T-helper 2 cell treated with Interferon-gamma antibody and Interleukin-4, amounts not matched to agents 100 ng/mL and 5 ng/mL, for 36 hours (primary cell): ENCODE data around the gene CCDC90B. TPM values are rescaled to one million over a fixed set of nuclear protein-coding genes. Genes with fewer than 3 reads are reported as not detected.
"Not testable (repeated sequence)": the region's sequence is repeated elsewhere in the genome, so short reads cannot be mapped to it uniquely, and the experiment has no call there.

Experiments
- intact Hi-C: fragments of 100-400 bp; cut with micrococcal nuclease; formaldehyde crosslinking; loops from one replicate; pipeline ENCODE4 v1.15.1; 2023
- total RNA-seq: library from RNA; stranded (reverse); gene quantifications from 2 replicates; pipeline ENCODE4 v1.2.3, GENCODE V29; 2022

Gene CCDC90B, protein sequence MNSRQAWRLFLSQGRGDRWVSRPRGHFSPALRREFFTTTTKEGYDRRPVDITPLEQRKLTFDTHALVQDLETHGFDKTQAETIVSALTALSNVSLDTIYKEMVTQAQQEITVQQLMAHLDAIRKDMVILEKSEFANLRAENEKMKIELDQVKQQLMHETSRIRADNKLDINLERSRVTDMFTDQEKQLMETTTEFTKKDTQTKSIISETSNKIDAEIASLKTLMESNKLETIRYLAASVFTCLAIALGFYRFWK
- total RNA-seq: 25.6 and 26.8 TPM in 2 replicates

DNA sequence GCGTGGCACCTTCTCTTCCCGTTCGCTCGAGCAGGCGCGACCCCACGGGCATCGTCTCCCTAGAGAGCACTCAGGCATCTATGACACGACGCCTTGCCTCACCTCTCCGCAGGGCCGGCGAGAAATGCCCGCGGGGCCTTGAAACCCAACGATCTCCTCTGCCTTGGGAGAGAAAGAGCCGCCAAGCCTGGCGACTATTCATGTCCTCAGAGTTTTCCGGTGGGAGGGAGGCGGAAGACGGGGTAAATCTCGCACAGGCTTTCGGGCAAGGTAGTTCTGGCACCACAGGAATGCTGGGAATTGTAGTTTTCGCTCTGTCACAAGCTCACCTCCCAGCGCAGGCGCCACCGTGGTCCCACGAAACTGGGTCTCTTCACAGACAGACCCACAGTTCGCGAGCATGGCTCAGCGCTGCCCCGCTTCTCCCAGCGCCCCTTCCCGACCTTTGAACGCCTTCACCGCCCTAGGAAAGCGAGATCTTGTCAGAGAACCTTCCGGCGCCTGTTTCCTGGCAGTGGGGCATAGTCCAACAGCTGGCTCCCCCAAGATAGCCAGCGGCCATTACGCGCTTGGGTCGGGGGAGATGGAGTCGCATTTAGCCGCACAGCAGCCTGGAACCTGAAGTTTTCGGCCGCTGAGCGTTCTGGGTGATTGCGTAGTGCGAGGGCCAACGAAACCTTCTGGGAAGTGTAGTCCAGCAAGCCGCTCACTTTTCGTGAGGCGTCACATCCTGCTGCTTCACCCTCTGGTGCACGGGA lies at the start of gene CCDC90B:
CCDC90B (minus strand) TSS at position 597 of the 758 bp plus-strand sequence; CDS start at position 202, 395 bp downstream.
- intact Hi-C loops: loop anchor here (1.0 to 10.0 kb wide), 7 partner anchors 93 to 1411 kb away; partner anchors contain the start of genes ANKRD42 and DDIAS

DNA sequence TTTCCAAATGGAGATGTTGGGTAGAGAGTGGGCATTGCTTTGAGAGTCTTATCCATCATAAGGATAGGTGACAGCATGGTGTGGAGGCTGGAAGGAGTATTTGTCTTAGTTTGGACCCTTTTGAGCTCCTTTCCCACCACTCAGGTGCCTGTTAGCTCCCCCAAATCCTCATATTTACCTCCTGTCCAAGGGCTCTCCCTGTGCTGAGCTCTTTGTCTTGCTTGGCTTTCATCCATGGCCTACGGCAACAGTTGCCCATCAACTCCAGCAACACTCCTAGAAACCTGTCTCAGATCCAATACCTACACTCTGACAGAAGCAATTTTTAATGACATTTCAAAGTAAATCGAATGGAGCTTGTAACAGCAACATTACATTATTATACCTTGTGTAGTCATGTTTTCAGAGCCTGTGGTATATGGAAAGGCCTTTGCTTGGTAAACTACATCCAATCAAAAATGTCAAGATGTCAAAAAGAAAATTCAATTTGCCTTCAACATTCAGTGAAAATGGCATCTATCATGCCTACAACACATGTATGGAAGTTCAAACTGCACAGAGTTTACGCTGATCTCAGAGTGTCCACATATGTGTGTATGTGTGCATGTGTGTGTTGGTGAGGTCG lies 49.4 kb upstream of the CCDC90B start:
- intact Hi-C loops: no loop called here

DNA sequence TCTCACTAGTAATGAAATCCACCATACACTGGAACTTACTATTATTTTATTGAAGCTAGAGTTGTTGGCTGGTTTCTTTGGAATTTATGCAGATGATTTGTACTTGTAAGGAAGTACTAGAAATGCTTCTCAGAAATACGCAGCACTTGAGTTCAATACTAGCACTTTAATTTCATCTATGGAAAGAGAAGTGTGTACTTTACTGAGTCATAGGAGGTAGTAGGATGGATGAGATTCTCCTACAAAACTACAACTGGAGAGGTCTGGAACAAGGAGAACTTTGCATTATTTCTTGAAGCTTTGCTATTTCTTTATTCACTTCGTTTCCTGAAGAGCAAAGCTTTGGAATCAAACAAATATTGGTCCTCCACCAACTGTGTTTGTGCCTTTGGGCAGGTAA lies 44.1 kb upstream of the CCDC90B start:
- intact Hi-C loops: no loop called here

DNA sequence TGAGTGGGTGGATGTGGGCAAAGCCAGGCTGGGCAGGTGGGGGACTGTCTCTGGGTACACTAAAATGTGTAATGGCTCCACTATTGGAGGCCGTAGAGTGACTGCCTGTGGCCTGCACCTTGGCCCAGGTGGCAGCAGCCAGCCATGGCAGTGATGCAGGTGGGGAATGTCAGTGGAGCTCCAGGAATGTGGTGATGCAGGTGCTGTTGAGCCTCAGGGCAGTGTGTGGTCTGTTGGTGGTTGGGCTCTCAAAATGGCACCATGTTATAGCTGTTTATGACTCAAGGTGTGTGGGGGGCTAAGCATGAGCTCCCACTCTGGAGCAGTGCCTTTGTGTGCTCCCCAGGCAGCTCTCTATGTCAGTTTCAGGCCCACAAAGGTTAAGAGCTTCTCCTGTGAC lies 40.2 kb upstream of the CCDC90B start:
- intact Hi-C loops: no loop called here

DNA sequence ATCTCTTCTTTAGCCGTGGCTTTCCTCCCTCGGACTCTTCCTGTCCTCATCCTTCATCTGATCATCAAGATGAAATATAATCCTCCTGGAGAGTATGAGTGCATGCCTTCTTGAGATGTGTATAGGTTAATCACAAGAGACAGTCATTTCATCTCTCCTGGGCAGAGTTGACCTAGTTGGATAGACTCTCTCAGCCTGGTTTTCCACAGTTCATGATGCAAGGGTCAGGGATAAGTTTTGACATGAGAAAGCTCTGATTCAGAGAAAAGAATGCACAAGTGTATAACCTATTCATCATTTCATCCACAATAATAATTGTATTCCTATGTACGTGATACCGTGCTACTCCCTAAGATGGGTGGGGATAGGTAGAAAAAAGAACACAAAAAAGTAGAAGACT lies 33.2 kb upstream of the CCDC90B start:
- intact Hi-C loops: no loop called here

DNA sequence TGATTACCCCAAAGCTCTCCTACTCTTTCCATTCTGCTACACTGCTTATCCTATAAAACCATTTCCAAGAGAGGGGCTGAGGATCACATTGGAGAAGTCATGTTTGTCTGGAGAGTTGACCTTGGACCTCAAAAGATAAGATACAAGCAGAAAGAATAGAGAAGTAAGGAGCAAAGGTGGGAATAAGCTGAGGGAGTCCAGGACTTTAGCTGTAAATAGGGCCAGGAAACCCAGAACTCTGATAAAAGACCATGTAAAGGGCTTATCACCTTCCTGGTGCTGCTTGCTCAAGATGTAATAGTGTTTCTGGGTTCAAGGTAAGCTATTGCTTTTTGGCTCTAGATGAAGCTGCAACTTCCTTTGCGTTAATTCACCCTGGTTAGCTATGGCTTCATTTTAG lies 32.8 kb upstream of the CCDC90B start:
- intact Hi-C loops: no loop called here

DNA sequence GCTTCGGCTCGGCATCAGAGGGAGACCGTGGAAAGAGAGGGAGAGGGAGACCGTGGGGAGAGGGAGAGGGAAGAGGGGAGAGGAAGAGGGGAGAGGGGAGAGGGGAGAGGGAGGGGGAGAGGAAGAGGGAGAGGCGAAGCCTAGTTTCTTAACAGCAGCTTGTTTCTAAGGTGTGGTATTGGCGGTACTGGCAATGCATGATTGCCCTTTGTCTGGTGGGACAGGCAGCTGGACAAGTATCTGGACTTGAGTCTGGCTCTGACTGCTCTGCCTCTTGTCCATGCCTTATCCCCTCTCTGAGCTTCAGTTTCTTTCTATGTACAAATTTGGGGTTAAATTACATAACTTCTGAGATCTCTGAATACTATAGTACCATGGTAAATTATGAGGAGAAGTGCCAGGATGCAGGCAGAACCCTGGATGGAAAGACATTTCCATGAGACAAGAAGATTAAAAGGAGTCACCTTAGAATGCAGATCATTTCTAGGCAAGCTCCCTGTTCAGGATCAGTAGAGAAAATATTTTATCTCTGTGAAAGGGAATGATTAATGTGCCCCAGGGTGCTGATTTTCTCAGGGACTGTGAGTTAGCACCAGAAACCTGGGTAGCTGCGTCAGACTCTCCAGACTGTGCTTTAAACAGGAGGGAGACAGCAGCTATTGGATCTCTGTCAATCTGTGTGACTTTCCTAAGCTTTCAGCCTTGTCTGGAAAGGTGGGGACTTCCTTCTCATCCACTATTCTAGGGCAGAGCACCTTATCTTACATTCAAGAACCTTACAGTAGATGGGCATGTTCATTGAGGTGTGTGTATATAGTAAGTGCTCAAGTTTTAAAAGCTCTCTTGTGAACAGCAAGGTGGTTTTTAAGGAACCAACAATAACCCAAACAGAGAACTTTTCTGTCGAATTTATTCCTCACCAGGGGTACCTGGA lies 31.9 kb upstream of the CCDC90B start:
- intact Hi-C loops: no loop called here

DNA sequence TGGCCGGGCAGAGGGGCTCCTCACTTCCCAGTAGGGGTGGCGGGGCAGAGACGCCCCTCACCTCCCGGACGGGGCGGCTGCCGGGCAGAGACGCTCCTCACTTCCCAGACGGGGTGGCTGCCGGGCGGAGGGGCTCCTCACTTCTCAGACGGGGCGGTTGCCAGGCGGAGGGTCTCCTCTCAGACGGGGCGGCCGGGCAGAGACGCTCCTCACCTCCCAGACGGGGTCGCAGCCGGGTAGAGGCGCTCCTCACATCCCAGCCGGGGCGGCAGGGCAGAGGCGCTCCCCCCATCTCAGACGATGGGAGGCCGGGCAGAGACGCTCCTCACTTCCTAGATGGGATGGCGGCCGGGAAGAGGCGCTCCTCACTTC lies 30.7 kb upstream of the CCDC90B start:
- intact Hi-C loops: not testable (repeated sequence)

DNA sequence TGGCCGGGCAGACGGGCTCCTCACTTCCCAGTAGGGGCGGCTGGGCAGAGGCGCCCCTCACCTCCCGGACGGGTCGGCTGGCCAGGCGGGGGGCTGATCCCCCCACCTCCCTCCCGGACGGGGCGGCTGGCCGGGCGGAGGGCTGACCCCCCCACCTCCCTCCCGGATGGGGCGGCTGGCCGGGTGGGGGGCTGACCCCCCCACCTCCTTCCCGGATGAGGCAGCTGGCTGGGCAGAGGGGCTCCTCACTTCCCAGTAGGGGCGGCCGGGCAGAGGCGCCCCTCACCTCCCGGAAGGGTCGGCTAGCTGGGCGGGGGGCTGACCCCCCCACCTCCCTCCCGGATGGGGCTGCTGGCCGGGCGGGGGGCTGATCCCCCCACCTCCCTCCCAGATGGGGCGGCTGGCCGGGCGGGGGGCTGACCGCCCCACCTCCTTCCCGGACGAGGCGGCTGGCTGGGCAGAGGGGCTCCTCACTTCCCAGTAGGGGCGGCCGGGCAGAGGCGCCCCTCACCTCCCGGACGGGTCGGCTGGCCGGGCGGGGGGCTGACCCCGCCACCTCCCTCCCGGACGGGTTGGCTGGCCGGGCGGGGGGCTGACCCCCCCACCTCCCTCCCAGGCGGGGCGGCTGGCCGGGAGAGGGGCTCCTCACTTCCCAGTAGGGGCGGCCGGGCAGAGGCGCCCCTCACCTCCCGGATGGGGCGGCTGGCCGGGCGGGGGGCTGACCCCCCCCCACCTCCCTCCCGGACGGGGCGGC lies 30.2 kb upstream of the CCDC90B start:
- intact Hi-C loops: not testable (repeated sequence)

DNA sequence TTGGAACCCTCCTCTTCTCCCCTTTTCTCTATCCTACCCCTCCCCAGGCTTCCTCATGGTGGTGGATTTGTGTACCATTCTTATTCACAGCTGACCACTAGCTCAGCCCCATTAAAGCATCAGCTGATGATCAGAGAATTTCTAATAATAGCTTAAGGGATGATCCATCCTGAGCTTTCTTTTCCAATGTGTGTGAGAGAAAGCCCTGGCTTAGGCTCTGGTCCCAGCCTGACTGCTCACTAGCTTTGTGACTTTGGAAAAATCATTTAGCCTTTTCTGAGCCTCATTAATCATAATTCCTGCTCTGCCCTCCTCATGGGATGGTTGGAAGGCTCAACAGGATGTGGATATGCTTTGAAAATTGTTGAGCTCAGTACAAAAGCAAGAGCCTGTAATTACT lies 26.3 kb upstream of the CCDC90B start:
- intact Hi-C loops: no loop called here

DNA sequence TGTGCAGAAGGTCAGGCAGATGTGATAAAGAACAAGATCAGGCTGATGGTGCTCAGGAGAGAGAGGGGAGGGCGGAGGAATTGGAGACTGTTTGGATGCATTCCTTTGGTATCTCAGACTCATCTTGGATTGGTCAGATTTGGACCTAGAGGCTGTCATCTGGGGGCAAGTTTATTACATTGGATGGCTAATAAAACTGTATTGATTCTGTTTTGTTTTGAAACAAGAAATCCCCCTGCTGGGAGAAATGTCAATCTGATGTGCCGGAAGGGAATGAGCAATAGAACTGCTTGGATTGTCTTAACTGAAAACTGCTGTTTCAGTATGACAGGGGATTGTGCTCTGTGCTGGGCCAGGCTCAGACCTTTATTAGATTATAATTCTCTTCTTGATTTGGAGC lies 25.5 kb upstream of the CCDC90B start:
- intact Hi-C loops: no loop called here

DNA sequence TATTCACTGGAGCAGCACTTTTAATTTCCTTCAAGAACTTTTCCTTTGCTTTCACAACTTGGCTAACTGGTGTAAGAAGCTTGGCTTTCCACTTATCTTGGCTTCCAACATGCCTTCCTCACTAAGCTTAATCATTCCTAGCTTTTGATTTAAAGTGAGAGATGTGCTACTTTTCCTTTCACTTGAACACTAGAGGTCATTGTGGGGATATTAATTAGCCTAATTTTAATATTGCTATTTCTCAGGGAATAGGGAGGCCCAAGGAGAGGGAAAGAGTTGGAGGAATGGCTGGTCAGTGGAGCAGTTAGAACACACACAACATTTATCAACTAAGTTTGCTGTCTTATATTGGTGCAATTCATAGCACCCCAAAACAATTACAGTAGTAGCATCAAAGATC lies 24.6 kb upstream of the CCDC90B start:
- intact Hi-C loops: no loop called here

DNA sequence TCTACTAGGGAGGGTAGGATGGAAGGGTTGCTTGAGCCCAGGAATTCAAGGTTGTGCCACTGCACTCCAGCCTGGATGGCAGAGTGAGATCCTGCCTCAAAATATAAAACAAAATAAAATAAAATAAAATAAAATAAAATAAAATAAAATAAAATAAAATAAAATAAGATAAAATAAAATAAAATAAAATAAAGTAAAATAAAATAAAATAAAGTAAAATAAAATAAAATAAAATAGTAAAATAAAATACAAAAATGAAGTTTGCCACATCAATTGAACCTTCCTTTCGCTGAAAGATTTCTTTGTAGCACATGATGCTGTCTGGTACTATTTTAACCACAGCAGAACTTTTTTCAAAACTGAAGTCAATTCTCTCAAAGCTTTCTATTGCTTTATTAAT lies 22.4 kb upstream of the CCDC90B start:
- intact Hi-C loops: not testable (repeated sequence)

DNA sequence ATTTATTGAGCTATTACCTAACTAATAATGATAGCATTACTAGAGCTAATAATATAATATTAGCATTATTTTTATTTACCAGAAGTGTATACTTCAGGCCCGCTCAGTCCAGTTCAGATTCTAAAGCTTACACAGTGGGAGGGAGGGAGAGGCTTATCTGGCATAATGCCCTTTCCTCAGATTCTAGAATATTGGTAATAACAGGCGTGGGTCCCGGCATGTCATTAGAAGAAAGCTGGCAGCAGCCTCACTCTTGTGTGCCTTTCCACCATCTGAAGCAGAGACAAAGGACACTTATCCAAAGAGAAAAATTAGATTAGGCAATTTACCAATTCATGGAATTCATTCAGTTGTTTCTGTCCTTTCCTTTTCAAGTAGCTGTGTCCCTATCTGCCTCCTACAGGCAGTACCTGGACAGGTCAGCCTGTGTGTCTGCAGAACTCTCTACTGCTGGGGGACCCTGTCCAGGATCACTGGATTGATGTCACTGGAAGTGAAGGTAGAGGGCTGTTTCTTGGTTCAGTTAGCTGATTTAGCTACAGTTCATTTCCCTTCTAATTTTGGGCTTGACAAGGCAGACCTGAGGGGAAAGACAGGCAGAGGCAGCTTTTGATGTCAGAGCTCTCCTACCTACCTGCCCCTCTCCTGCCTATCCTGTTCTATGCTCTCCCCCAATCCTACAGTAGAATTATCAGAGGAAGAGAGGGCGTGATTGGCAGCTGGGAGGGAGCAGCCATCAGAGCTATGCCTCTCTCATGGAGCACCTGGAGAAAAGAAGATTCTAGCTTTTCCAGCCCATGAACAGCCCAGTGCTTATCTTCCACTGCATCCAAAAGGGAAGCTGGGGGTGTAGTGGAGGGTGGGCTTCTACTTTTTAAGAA lies 20.3 kb upstream of the CCDC90B start:
- intact Hi-C loops: no loop called here

DNA sequence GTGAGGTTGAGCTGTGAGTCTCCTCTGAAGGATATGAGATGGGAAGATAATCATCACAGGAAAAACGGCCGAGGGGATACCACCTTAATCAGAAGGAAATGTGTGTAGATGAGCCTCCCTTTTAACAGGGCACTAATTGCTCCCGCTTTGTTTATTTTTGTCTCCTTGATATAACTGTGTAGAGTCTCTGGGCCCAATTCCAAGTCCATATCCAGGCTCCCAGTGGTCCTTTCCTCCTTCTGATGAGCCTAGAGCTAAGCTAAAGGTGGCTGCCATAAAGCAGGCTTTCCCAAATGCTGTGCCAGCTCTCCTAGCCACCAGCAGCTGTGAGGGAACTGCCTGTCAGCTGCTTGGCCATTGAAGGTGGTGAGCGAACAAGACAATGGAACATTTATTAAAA lies 17.1 kb upstream of the CCDC90B start:
- intact Hi-C loops: no loop called here

DNA sequence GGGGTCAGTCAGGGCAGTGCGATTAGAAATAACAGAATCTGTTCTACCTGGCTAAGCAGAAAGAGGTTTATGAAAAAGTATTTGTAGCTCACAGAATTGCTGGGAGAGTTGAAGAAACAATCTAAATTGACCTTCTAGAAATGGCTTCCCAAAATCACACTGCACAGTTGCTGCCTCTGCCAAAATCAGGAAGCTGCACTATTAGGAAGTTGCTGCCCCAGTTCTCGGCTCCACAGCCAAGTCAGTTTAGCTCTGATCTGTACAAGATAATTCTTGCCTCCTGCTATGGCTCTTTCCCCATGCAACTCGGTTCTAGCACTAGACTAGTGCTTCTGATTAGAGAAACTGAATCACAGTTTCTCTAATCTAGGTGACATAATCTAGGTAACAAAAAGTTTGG lies 16.0 kb upstream of the CCDC90B start:
- intact Hi-C loops: no loop called here

DNA sequence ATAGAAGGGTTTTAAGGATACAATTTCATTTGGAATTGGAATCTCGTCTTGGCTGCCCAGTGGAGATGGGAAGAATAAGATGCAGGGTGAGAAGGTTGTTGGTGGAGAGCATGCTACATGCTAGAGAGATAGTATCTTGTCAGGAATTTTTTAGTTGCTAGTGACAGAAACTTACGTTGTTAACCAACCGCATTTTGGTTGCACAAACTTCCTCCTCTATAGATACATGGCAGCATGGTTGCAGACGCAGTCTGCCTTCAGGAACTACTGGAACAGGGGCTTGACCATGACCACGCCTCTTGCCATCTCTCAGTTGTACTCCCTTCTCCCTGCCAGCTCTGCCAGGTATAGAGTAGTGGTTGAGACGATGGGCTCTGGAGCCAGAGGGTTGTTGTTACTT lies 13.5 kb upstream of the CCDC90B start:
- intact Hi-C loops: no loop called here

DNA sequence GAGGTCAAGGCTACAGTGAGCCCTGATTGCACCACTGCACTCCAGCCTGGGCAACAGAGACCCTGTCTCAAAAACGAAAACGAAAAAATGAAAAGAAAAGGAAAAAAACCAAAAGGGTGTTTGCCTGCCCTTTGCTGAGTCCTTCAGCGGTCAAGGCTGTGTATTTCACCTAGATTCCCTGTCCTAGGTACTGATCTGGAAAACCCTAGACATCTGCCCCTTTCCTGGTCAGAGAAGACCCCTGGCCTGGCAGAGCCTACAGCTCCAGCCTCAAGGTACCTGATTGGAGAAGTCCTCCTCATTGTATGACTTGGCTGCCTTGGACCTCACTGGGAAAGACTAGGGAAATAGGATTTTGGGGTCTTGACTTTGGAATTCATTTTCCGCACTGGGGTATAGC lies 8.0 kb upstream of the CCDC90B start:
- intact Hi-C loops: loop anchor here (5.0 kb wide), 2 partner anchors 428 to 523 kb away; no protein-coding TSS in a partner anchor

DNA sequence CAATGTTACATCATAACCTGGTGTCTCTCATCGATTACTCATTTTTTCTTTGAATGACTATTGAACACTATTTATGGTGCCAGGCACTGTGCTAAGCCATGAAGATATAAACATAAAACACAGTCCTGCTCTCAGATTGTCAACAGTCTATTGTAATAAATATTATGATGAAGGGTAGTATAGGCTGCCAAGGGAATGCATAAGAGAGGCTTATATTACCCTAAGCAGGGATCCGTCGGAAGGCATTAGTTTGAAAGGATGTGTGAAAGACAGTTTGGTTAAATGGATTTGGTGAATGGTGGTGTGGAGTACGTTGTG lies 7.2 kb upstream of the CCDC90B start:
- intact Hi-C loops: loop anchor here (5.0 kb wide), 2 partner anchors 429 to 524 kb away; no protein-coding TSS in a partner anchor
